Caco-2 (cell line): ENCODE measurements around the gene MINDY1. TPM values are rescaled to one million over a fixed set of nuclear protein-coding genes. Genes with fewer than 3 reads are reported as not detected.

Experiments used
- BruUV-seq: library from RNA; stranded (reverse); fragments of 400-500 nt; replicated peaks from 2 replicates; lab custom pipeline; 2021; lab: Mats Ljungman, UMichigan
- CTCF ChIA-PET: fragments of 300-600 bp; sonication (Branson Sonifier 250); formaldehyde crosslinking; loops from one replicate; lab custom pipeline; 2022; ENCODE audit warnings: antibody characterized with exemption; lab: Charles Lee
- POLR2A ChIA-PET: fragments of 300-600 bp; sonication (Branson Sonifier 250); formaldehyde crosslinking; loops from one replicate; lab custom pipeline; 2022; ENCODE audit warnings: antibody characterized with exemption; lab: Charles Lee
- DNase-seq, 2 experiments: peaks; one replicate each; pipeline versions ENCODE4 v3.0.0 to v3.0.0-alpha.2; 2020 to 2022
- H3K27me3 ChIP-seq: replicated peaks from 2 replicates; pipeline ENCODE4 v1.6.0; 2011; ENCODE audit warnings: low read length; ENCODE audit not compliant: control insufficient read depth, insufficient read depth
- H3K36me3 ChIP-seq: 2 replicates; pipeline ENCODE4 v1.5.1; 2011; ENCODE audit warnings: low read length; ENCODE audit not compliant: control insufficient read depth, insufficient read depth
- H3K4me1 ChIP-seq: fragments of 250-450 bp; sonication (Bioruptor Pico); 2 replicates; pipeline ENCODE4 v1.5.1; 2020; ENCODE audit warnings: mild to moderate bottlenecking
- H3K4me3 ChIP-seq: 2 replicates; pipeline ENCODE4 v1.5.1; 2011; ENCODE audit warnings: low read depth, mild to moderate bottlenecking, control low read depth, low read length
- H3K9me3 ChIP-seq: fragments of 250-450 bp; sonication (Bioruptor Pico); 2 replicates; pipeline ENCODE4 v1.5.1; 2020; ENCODE audit warnings: mild to moderate bottlenecking, moderate library complexity
- H3K27ac Mint-ChIP-seq: one replicate; pipeline ENCODE4 v1.8.0; 2022; ENCODE audit warnings: mixed read lengths; ENCODE audit not compliant: unreplicated experiment
- H3K27me3 Mint-ChIP-seq: one replicate; pipeline ENCODE4 v1.8.0; 2022; ENCODE audit warnings: mixed read lengths; ENCODE audit not compliant: insufficient read depth, unreplicated experiment
- H3K36me3 Mint-ChIP-seq: one replicate; pipeline ENCODE4 v1.8.0; 2022; ENCODE audit warnings: mild to moderate bottlenecking, mixed read lengths; ENCODE audit not compliant: insufficient read depth, unreplicated experiment
- H3K4me1 Mint-ChIP-seq: one replicate; pipeline ENCODE4 v1.8.0; 2022; ENCODE audit warnings: low read depth, mixed read lengths; ENCODE audit not compliant: unreplicated experiment
- H3K4me3 Mint-ChIP-seq: one replicate; pipeline ENCODE4 v1.8.0; 2022; ENCODE audit warnings: mild to moderate bottlenecking, moderate library complexity, mixed read lengths; ENCODE audit not compliant: unreplicated experiment
- H3K9me3 Mint-ChIP-seq: one replicate; pipeline ENCODE4 v1.8.0; 2022; ENCODE audit warnings: mixed read lengths; ENCODE audit not compliant: unreplicated experiment
- intact Hi-C: fragments of 100-400 bp; cut with micrococcal nuclease; formaldehyde crosslinking; loops from one replicate; pipeline ENCODE4 v1.10.0; 2022; ENCODE audit not compliant: unreplicated experiment
- total RNA-seq: library from RNA; stranded (reverse); gene quantifications from 2 replicates; pipeline ENCODE4 v1.2.3, GENCODE V29; 2022
- TF ChIP-seq, protein P1 (sequence below), 2 experiments: fragments of 200-600 bp in 1 of 2; IDR thresholded peaks; 1 replicate in 1 of 2; 2 replicates in 1 of 2; pipeline versions ENCODE4 v1.5.1 to v1.8.0; 2011 to 2022; ENCODE audit warnings: antibody characterized with exemption in 1 of 2, control low read depth in 1 of 2, inconsistent platforms in 1 of 2, low read depth in 1 of 2, low read length in 1 of 2, mild to moderate bottlenecking in 1 of 2, moderate library complexity in 1 of 2; ENCODE audit not compliant: insufficient read depth in 1 of 2, severe bottlenecking in 1 of 2, unreplicated experiment in 1 of 2

The MINDY1 gene
- total RNA-seq, 1 experiment from 2014 or later: 15.6 TPM

DNA sequence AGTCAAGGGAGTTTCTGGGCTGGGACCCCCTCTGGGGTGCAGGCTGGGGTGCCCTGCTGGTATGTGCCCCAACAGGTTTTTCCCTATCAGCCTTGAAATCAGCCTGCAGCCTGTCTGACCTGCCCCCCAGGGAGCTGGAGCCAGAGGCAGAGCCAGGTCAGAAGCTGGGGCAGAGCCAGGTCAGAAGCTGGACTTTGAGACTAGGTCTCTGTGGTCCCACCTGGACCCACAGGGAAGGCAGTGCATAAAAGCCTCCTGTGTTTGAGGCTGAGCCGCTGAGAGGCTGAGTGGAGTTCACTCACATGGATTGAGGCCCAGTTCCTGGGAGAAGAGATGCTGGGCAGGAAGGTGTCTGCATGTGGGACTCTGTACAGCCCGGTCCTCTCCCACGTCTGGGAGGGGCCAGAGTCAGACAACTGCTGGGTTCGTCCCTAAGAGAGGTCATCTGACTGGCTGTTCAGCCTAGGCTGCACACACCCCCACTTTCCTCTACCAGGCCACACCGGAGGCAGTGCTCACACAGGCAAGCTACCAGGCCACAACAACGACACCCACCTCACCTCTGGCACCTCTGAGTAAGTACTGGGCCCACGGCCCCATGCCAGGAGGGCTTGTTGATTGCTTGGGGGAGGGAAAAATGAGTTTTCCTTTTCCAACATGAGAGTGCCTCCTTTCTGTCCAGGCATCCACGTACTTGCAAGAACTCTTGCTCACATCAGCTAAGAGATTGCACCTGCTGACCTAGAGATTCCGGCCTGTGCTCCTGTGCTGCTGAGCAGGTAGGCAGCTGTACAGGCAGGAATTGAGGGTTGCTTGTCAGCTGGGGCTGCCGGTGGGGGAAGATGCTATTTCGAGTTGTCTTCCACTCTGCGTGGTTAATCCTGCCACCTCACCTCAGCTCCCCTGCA, 24.6 kb downstream of the MINDY1 start, which contains the start of gene ANXA9:
Gene ANXA9 (plus strand): TSS at position 488 of the 908 bp plus-strand sequence. CDS start 814 bp downstream, outside the sequence.
- Mint-ChIP-seq H3K4me1 (peaks cover 39% of the 10 kb centered on the region), H3K9me3 (no peaks in the 10 kb centered on the region), H3K36me3 (peaks cover 26% of the 10 kb centered on the region), H3K4me3 (peak within 1 kb of the TSS; percentile 76), H3K27ac (peak within 1 kb of the TSS; percentile 93), H3K27me3 (no peaks in the 10 kb centered on the region)
- Histone ChIP-seq H3K4me1 (peaks cover 79% of the 10 kb centered on the region), H3K27me3 (no peaks in the 10 kb centered on the region), H3K36me3 (peaks cover 2% of the 10 kb centered on the region; the same call in 1 of the 2 replicates), H3K4me3 (peak within 1 kb of the TSS; percentile 27), H3K9me3 (no peaks in the 10 kb centered on the region)
- DNase-seq: peak; percentile 84 to 90
- POLR2A ChIA-PET: interaction anchor here (0.5 to 2.4 kb wide), 9 partner anchors 11 to 237 kb away, joined by 3 to 19 read pairs (median 5); partner anchors contain the start of gene MINDY1
- intact Hi-C loops: loop anchor here (1.0 to 5.0 kb wide), 3 partner anchors 14 to 105 kb away; partner anchors contain the start of genes ARNT and C1orf56
- TF ChIP-seq, protein P1, sequence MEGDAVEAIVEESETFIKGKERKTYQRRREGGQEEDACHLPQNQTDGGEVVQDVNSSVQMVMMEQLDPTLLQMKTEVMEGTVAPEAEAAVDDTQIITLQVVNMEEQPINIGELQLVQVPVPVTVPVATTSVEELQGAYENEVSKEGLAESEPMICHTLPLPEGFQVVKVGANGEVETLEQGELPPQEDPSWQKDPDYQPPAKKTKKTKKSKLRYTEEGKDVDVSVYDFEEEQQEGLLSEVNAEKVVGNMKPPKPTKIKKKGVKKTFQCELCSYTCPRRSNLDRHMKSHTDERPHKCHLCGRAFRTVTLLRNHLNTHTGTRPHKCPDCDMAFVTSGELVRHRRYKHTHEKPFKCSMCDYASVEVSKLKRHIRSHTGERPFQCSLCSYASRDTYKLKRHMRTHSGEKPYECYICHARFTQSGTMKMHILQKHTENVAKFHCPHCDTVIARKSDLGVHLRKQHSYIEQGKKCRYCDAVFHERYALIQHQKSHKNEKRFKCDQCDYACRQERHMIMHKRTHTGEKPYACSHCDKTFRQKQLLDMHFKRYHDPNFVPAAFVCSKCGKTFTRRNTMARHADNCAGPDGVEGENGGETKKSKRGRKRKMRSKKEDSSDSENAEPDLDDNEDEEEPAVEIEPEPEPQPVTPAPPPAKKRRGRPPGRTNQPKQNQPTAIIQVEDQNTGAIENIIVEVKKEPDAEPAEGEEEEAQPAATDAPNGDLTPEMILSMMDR (IDR thresholded peaks at IDR 0.05; ENCODE audit: insufficient read depth in 1 of 2, low read depth in 1 of 2, low read length in 1 of 2, severe bottlenecking in 1 of 2, unreplicated experiment in 1 of 2): no peak
- BruUV-seq: TSS peak; percentile 33
- CTCF ChIA-PET: interaction anchor here (0.5 to 3.4 kb wide), 9 partner anchors 10 to 169 kb away, joined by 3 to 40 read pairs (median 4); partner anchors contain the start of gene MINDY1

DNA sequence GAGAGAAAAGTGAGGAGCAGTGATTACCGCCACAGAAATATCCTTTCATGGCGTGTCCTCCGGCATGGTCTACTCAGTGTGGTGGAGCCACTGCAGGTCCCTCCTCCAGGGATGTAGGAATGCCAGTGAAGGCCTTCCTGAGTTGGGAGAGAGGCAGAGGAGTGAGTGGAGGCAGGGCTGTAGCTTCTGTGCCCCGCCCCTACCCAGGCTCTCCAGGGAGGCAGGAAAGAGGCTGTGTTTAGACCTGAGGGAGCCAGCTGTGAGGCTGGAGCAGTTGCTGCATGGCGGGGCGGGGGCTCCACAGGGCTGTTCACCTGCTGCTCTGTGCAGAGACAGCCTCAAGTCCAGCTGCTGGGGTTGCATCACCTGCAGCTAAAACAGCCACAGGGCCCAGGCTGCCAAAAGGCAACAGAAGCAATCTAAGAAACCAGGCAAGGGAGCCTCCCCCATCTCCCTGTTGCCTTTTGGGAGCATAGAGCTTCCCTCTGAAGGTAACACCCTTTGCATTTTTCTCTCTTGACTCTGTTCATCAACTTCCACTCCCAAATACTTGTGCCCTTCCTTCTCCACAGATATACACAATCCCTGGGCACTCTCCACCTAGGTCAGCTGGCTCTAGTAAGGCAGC, 25.4 kb downstream of the MINDY1 start:
- intact Hi-C loops: loop anchor here (1.0 to 5.0 kb wide), 3 partner anchors 15 to 104 kb away; partner anchors contain the start of genes ARNT and C1orf56
- Histone ChIP-seq H3K9me3 (no peaks in the 10 kb centered on the region), H3K27me3 (no peaks in the 10 kb centered on the region), H3K4me1 (peaks cover 87% of the 10 kb centered on the region), H3K4me3 (no peak overlapping the region), H3K36me3 (peaks cover 2% of the 10 kb centered on the region; the same call in 1 of the 2 replicates)
- H3K4me3 Mint-ChIP-seq: peak overlapping the region; percentile 76
- TSS peak; percentile 38 for BruUV-seq
- POLR2A ChIA-PET: interaction anchor here (0.5 to 2.4 kb wide), 7 partner anchors 10 to 380 kb away, joined by 3 to 19 read pairs (median 5); partner anchors contain the start of gene MINDY1
- TF ChIP-seq, protein P1 (IDR thresholded peaks at IDR 0.05; ENCODE audit: insufficient read depth in 1 of 2, low read depth in 1 of 2, low read length in 1 of 2, severe bottlenecking in 1 of 2, unreplicated experiment in 1 of 2): no peak
- CTCF ChIA-PET: interaction anchor here (0.5 to 3.4 kb wide), 9 partner anchors 9 to 168 kb away, joined by 3 to 40 read pairs (median 4); partner anchors contain the start of gene MINDY1
- H3K9me3 Mint-ChIP-seq: no peaks in the 10 kb centered on the region
- peak overlapping the region; percentile 93 for H3K27ac Mint-ChIP-seq
- H3K4me1 Mint-ChIP-seq: peaks cover 47% of the 10 kb centered on the region
- H3K36me3 Mint-ChIP-seq: peaks cover 26% of the 10 kb centered on the region
- no peaks in the 10 kb centered on the region for H3K27me3 Mint-ChIP-seq
- DNase-seq: peak; percentile 85 to 91
